Astrocyte of the spinal cord (primary cell): ENCODE data around the gene PDE8B.

ENCODE experiments used
- DNase-seq: peaks from one replicate; pipeline ENCODE4 v3.0.0; 2011; ENCODE audit warnings: low read depth, low spot score
- H3K4me3 ChIP-seq: 2 replicates; pipeline ENCODE4 v1.5.1; 2011; ENCODE audit warnings: low read depth, mild to moderate bottlenecking, low read length, moderate library complexity
- in situ Hi-C: cut with HindIII; loops from 2 replicates; pipeline ENCODE4 v1.10.0; 2017; ENCODE audit warnings: low sequenced_read_pairs
- TF ChIP-seq, protein P1 (sequence below): IDR thresholded peaks from 2 replicates; pipeline ENCODE4 v1.5.1; 2012; ENCODE audit warnings: low read depth, mild to moderate bottlenecking, low read length, inconsistent platforms

The PDE8B gene

GRCh38 chr5:77339337-77339890, 128.9 kb downstream of the PDE8B start:
- in situ Hi-C loops, result no loop called here

GRCh38 chr5:77343165-77343564, 132.7 kb downstream of the PDE8B start:
- TF ChIP-seq, protein P1, sequence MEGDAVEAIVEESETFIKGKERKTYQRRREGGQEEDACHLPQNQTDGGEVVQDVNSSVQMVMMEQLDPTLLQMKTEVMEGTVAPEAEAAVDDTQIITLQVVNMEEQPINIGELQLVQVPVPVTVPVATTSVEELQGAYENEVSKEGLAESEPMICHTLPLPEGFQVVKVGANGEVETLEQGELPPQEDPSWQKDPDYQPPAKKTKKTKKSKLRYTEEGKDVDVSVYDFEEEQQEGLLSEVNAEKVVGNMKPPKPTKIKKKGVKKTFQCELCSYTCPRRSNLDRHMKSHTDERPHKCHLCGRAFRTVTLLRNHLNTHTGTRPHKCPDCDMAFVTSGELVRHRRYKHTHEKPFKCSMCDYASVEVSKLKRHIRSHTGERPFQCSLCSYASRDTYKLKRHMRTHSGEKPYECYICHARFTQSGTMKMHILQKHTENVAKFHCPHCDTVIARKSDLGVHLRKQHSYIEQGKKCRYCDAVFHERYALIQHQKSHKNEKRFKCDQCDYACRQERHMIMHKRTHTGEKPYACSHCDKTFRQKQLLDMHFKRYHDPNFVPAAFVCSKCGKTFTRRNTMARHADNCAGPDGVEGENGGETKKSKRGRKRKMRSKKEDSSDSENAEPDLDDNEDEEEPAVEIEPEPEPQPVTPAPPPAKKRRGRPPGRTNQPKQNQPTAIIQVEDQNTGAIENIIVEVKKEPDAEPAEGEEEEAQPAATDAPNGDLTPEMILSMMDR, result no peak
- in situ Hi-C loops, result no loop called here
- no peak for DNase-seq
- H3K4me3 ChIP-seq, result no peak overlapping the region

More at GRCh38 chr5:77339337-77339890, 128.9 kb downstream of the PDE8B start:
- DNase-seq, result no peak
- no peak overlapping the region for H3K4me3 ChIP-seq
- TF ChIP-seq, protein P1, result no peak

- in situ Hi-C loops, result no loop called here
- no peak for DNase-seq
- TF ChIP-seq, protein P1, result no peak
- no peak overlapping the region for H3K4me3 ChIP-seq
Observed at GRCh38 chr5:77347435-77348098, 137.1 kb downstream of the PDE8B start.

- H3K4me3 ChIP-seq, result no peak overlapping the region
- TF ChIP-seq, protein P1, result no peak
- no peak for DNase-seq
- in situ Hi-C loops, result no loop called here
Observed at GRCh38 chr5:77353251-77353650, 142.8 kb downstream of the PDE8B start.

- in situ Hi-C loops, result no loop called here
- TF ChIP-seq, protein P1, result no peak
- no peak overlapping the region for H3K4me3 ChIP-seq
- no peak for DNase-seq
Observed at GRCh38 chr5:77354454-77354853, 144.0 kb downstream of the PDE8B start.

GRCh38 chr5:77355080-77355479, 144.6 kb downstream of the PDE8B start:
- in situ Hi-C loops, result no loop called here

More at GRCh38 chr5:77355080-77355479, 144.6 kb downstream of the PDE8B start:
- H3K4me3 ChIP-seq, result no peak overlapping the region
- TF ChIP-seq, protein P1, result no peak
- DNase-seq, result no peak
